Neutrophil (primary cell): ENCODE results near the gene TSPAN10.

Experiments used
- H3K27ac ChIP-seq: fragments of 200-600 bp; sonication (generic); 2 replicates; pipeline ENCODE4 v1.5.1; 2016; ENCODE audit warnings: mild to moderate bottlenecking, moderate library complexity
- H3K27me3 ChIP-seq: fragments of 200-600 bp; sonication (generic); 2 replicates; pipeline ENCODE4 v1.6.0; 2016; ENCODE audit warnings: mild to moderate bottlenecking
- H3K36me3 ChIP-seq: fragments of 200-600 bp; sonication (generic); 2 replicates; pipeline ENCODE4 v1.5.1; 2017
- H3K4me1 ChIP-seq, 2 experiments: fragments of 200-600 bp in 1 of 2; sonication (generic) in 1 of 2; 1 replicate in 1 of 2; 2 replicates in 1 of 2; pipeline versions ENCODE4 v1.5.1 to v1.6.1; 2013 to 2016; ENCODE audit warnings: low read depth in 1 of 2, low read length in 1 of 2, mild to moderate bottlenecking in 1 of 2, moderate library complexity in 1 of 2; ENCODE audit not compliant: control insufficient read depth in 1 of 2, insufficient read depth in 1 of 2
- H3K4me3 ChIP-seq, 2 experiments: fragments of 200-600 bp in 1 of 2; sonication (generic) in 1 of 2; 1 replicate in 1 of 2; 2 replicates in 1 of 2; pipeline ENCODE4 v1.5.1; 2013 to 2016; ENCODE audit warnings: low read depth in 1 of 2, low read length in 1 of 2, mild to moderate bottlenecking in 1 of 2, moderate library complexity in 1 of 2
- H3K9me3 ChIP-seq: fragments of 200-600 bp; sonication (generic); 2 replicates; pipeline ENCODE4 v1.5.1; 2016
- TF ChIP-seq, protein P1 (sequence below): fragments of 200-600 bp; sonication (generic); IDR thresholded peaks from 2 replicates; pipeline ENCODE4 v1.5.1; 2016; ENCODE audit warnings: antibody characterized with exemption

Gene TSPAN10

DNA sequence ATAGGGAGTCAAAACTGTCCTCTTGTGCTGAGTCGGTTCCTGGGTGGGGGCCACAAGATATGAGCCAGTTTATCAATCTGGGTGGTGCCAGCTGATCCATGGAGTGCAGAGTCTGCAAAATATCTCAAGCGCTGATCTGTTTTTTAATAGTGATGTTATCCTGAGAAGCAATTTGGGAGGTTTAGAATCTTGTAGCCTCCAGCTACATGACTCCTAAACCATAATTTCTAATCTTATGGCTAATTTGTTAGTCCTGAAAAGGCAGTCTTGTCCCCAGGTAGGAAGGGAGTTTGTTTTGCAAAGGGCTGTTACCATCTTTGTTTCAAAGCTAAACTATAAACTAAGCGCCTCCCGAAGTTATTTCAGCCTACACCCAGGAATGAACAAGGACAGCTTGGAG lies 1.7 kb downstream of the TSPAN10 start:
- Histone ChIP-seq H3K27me3 (peaks cover 4% of the 10 kb centered on the region), H3K36me3 (no peaks in the 10 kb centered on the region), H3K4me3 (no peak overlapping the region), H3K27ac (no peak overlapping the region), H3K9me3 (no peaks in the 10 kb centered on the region), H3K4me1 (peaks cover 19 to 21% of the 10 kb centered on the region in 2 experiments)
- TF ChIP-seq, protein P1, sequence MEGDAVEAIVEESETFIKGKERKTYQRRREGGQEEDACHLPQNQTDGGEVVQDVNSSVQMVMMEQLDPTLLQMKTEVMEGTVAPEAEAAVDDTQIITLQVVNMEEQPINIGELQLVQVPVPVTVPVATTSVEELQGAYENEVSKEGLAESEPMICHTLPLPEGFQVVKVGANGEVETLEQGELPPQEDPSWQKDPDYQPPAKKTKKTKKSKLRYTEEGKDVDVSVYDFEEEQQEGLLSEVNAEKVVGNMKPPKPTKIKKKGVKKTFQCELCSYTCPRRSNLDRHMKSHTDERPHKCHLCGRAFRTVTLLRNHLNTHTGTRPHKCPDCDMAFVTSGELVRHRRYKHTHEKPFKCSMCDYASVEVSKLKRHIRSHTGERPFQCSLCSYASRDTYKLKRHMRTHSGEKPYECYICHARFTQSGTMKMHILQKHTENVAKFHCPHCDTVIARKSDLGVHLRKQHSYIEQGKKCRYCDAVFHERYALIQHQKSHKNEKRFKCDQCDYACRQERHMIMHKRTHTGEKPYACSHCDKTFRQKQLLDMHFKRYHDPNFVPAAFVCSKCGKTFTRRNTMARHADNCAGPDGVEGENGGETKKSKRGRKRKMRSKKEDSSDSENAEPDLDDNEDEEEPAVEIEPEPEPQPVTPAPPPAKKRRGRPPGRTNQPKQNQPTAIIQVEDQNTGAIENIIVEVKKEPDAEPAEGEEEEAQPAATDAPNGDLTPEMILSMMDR = no peak

DNA sequence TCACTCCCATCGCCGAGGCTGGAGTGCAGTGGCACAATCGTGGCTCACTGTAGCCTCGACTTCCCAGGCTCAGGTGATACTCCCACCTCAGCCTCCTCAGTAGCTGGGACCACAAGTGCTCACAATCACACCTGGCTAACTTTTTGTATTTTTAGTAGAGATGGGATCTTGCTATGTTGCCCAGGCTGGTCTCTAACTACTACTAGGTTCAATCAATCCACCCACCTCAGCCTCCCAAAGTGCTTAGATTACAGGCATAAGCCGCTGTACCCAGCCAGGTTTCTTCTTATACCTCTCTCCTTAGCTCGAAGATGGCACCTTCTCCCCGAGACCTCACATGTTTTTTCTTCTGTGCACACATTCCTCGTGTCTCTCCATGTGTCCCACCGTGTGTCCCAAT lies 3.0 kb downstream of the TSPAN10 start:
- TF ChIP-seq, protein P1 = no peak
- Histone ChIP-seq H3K27me3 (peaks cover 4% of the 10 kb centered on the region), H3K4me1 (peaks cover 18 to 19% of the 10 kb centered on the region in 2 experiments), H3K36me3 (no peaks in the 10 kb centered on the region), H3K9me3 (no peaks in the 10 kb centered on the region), H3K27ac (no peak overlapping the region), H3K4me3 (no peak overlapping the region)

DNA sequence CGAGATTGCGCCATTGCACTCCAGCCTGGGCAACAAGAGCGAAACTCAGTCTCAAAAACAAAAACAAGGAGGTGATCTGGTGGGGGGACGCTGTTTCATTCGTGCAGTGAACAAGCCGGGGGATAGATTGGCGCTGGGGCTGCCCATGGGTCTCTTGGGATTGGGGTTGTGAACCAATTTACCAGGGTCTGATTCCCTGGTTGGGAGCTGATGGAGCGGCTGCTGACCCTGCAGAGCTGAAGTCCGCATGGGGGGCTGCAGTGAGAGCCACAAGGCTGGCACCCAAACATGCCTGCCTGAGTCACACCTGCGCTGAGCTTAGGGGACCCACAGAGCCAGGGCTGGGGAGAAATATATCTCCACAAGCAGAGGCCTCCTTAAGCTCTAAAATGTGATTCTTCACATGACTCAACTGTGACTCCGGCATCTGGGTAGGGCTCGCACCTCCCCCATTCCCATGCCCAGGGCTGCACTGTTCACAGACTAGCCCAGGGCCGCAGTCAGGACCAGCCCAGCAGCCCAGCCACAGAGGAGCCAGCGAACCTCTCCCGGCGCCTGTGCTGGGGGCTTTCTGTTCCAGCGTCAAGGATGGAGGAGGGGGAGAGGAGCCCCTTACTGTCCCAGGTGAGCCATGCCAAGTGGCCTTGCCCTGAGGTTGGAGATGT lies 5.0 kb downstream of the TSPAN10 start:
- Histone ChIP-seq H3K27me3 (peaks cover 19% of the 10 kb centered on the region), H3K4me3 (no peak overlapping the region), H3K27ac (no peak overlapping the region), H3K36me3 (no peaks in the 10 kb centered on the region), H3K9me3 (no peaks in the 10 kb centered on the region), H3K4me1 (peaks cover 5 to 6% of the 10 kb centered on the region in 2 experiments)
- TF ChIP-seq, protein P1 = no peak

DNA sequence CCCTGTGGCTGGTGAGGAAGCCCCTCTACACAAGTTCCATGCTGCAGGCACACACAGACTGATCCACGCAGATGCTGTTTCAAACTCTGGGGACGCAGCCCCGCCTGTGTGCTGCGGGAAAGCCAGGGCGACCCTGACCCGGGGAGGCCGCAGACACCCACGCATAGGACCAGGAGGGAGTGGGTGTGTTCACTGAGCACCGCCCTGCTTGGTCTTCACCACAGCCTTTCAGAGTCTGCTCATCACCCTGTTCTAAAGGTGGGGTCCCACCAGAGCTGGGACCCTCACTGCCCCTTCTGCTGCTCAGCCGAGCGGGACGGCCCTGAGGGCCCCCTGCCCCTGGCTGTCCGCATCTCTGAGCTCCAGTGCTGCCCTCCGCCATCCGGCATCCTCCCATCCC lies 7.5 kb downstream of the TSPAN10 start:
- Histone ChIP-seq H3K36me3 (no peaks in the 10 kb centered on the region), H3K4me3 (no peak overlapping the region), H3K27ac (no peak overlapping the region), H3K27me3 (peaks cover 41% of the 10 kb centered on the region), H3K9me3 (peaks cover 7% of the 10 kb centered on the region), H3K4me1 (no peaks in the 10 kb centered on the region)
- TF ChIP-seq, protein P1 = no peak

DNA sequence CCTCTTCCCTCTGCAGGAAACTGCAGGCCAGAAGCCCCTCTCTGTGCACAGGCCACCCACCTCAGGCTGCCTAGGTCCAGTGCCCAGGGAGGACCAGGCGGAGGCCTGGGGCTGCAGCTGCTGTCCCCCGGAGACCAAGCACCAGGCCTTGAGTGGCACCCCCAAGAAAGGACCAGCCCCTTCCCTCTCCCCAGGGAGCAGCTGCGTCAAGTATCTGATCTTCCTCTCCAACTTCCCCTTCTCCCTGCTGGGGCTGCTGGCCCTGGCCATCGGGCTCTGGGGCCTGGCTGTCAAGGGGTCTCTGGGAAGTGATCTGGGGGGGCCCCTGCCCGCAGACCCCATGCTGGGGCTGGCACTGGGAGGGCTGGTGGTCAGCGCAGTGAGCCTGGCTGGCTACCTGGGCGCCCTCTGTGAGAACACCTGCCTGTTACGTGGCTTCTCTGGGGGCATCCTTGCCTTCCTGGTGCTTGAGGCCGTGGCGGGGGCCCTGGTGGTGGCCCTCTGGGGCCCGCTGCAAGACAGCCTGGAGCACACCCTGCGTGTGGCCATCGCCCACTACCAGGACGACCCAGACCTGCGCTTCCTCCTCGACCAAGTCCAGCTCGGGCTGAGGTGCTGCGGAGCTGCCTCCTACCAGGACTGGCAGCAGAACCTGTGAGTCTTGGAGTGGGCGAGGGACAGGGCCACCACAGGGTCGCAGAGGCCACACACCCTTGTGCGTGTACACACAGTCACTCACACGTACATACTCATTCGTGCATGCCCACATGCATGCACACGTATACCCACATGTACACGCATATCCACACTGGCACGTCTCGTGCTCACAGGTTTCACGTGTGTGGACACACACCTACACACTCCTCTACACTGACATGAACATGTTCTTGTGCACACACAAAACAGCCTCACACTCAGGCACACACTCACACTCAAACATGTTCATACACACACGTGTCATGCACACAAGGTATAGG lies 8.3 kb downstream of the TSPAN10 start:
- peaks cover 7% of the 10 kb centered on the region for H3K9me3 ChIP-seq
- TF ChIP-seq, protein P1 = no peak
- no peak overlapping the region for H3K4me3 ChIP-seq
- H3K27me3 ChIP-seq = peaks cover 49% of the 10 kb centered on the region
- H3K36me3 ChIP-seq = no peaks in the 10 kb centered on the region
- H3K27ac ChIP-seq = no peak overlapping the region
- no peaks in the 10 kb centered on the region for H3K4me1 ChIP-seq
